ENCODE measurements around the gene C7orf57.
A peak's percentile ranks its signal among the peaks of the same experiment; 100 is the strongest.

C7orf57 gene

DNA sequence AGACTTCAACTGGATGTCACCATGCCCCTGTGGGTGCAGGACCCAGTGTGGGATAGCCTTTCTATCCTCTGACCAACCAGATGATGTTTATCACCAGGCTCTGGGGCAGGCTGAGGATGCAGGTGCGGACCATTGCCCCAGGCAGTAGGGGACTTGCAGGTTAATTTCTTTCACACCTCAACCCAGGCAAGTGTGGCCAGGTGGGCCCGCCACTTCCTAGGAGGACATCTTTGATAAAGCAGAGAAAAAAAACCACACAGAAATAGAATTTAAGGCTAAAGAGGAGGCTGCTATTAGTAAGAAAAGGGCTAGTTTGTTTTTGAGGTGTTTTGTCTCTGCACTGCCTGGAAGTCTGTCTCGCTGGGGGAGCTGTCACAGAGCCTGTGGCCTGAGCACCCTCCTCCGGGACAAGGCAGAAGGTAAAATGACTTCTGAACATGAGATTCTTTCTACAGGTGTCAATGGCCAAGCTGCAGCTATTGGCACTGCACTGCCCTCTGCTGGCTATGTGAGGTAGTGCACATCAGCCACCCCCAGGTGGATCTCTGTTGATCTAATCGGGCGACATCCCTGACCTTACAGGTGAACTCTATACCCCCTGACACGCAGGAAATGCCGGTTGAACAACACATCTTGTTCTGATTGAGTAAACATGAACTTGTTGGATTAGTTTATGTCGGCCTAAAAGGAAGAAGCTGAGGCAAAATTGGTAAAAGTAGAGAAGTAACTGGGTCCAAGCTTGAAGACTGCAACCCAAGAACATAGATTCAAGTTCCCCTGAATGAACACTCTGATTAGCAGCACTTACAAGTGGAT is 74.7 kb downstream of the C7orf57 start:
- ATAC-seq = peak; percentile 86
- DNase-seq = peak; percentile 89

- ATAC-seq (no peak), DNase-seq (no peak)
These were observed 75.5 kb downstream of the C7orf57 start for GRCh38 chr7:48110868-48111267.
